K562 (cell line): Measurements from ENCODE around the gene ZNF837. TPM values are rescaled to one million over a fixed set of nuclear protein-coding genes. Genes with fewer than 3 reads are reported as not detected.

ENCODE experiments used
- ADNP ChIP-seq: fragments of 200-800 bp; sonication (Bioruptor generic); IDR thresholded peaks from 2 replicates; pipeline ENCODE4 v1.6.1; 2016; ENCODE audit warnings: missing genetic modification characterization, missing compliant biosample characterization
- ARID3A ChIP-seq: IDR thresholded peaks from 2 replicates; pipeline ENCODE4 v1.6.1; 2012; ENCODE audit warnings: low read depth, low read length, improper control_type of control experiment, borderline replicate concordance
- BRD4 ChIP-seq: fragments of 200-600 bp; sonication (generic); IDR thresholded peaks from 2 replicates; pipeline ENCODE4 v1.6.1; 2017; ENCODE audit warnings: inconsistent platforms
- HDAC8 ChIP-seq: fragments of 450-650 bp; IDR thresholded peaks from 2 replicates; pipeline ENCODE4 v1.6.1; 2016; ENCODE audit warnings: mild to moderate bottlenecking, missing genetic modification characterization, moderate library complexity, missing compliant biosample characterization
- HSF4 ChIP-seq: fragments of 250-450 bp; sonication (Bioruptor Pico); IDR thresholded peaks from 2 replicates; pipeline ENCODE4 v2.1.2; 2022; ENCODE audit warnings: mild to moderate bottlenecking, moderate library complexity, borderline replicate concordance
- KHSRP ChIP-seq: fragments of 450-650 bp; IDR thresholded peaks from 2 replicates; pipeline ENCODE4 v1.6.1; 2017
- MCM3 ChIP-seq: fragments of 450-650 bp; IDR thresholded peaks from 2 replicates; pipeline ENCODE4 v1.6.1; 2016
- NELFE ChIP-seq: IDR thresholded peaks from 2 replicates; pipeline ENCODE4 v1.6.1; 2011; ENCODE audit warnings: mild to moderate bottlenecking; ENCODE audit not compliant: insufficient read depth, insufficient read length
- REST ChIP-seq, 2 experiments: fragments of 450-650 bp; formaldehyde crosslinking in 1 of 2; IDR thresholded peaks; 2 replicates each; pipeline versions ENCODE4 v1.4.0 to v1.6.1; 2014 to 2020; ENCODE audit warnings: mild to moderate bottlenecking in 2 of 2, borderline replicate concordance in 1 of 2, low read depth in 1 of 2
- TAF7 ChIP-seq: fragments of 450-650 bp; IDR thresholded peaks from 2 replicates; pipeline ENCODE4 v1.6.1; 2016; ENCODE audit warnings: missing genetic modification characterization, missing compliant biosample characterization
- TCF7 ChIP-seq: sonication (generic); IDR thresholded peaks from 2 replicates; pipeline ENCODE4 v1.6.1; 2016; ENCODE audit warnings: antibody characterized with exemption, borderline replicate concordance
- XRCC3 ChIP-seq: fragments of 450-650 bp; IDR thresholded peaks from 2 replicates; pipeline ENCODE4 v1.6.1; 2017; ENCODE audit warnings: mild to moderate bottlenecking, moderate library complexity
- ZBTB1 ChIP-seq: sonication (generic); formaldehyde crosslinking; IDR thresholded peaks from 2 replicates; pipeline ENCODE4 v1.8.1; 2023; ENCODE audit warnings: missing genetic modification reagents, low read depth, mild to moderate bottlenecking, borderline replicate concordance
- ZNF121 ChIP-seq: sonication (generic); formaldehyde crosslinking; conservative IDR thresholded peaks from 2 replicates; pipeline ENCODE4 v1.8.0; 2022; ENCODE audit warnings: missing genetic modification reagents
- ZNF551 ChIP-seq: fragments of 250-450 bp; sonication (Bioruptor Pico); IDR thresholded peaks from 2 replicates; pipeline ENCODE4 v1.5.0; 2021; ENCODE audit warnings: mild to moderate bottlenecking, moderate library complexity
- polyA plus RNA-seq, 8 experiments: library from polyadenylated mRNA; depleted of rRNA in 4 of 8; stranded (reverse) in 5 of 8; unstranded in 3 of 8; fragments of >200 nt; fragmentation: Nextera tagmentation in 2 of 8; fragmentation: Illumina TruSeq in 1 of 8; extraction: Ambion mirVana in 2 of 8; extraction: Trizol in 1 of 8; gene quantifications; 2 replicates each; pipeline versions ENCODE4 v1.2.1 to v1.2.3, GENCODE V29; 2011 to 2014; ENCODE audit warnings: inconsistent platforms in 1 of 8, missing spikeins in 1 of 8
- total RNA-seq, 7 experiments: library from RNA; depleted of rRNA in 6 of 7; stranded (reverse); fragments of >200 nt in 6 of 7; fragmentation: Illumina TruSeq in 2 of 7; extraction: Trizol in 2 of 7; gene quantifications; 2 replicates each; pipeline versions ENCODE4 v1.2.1 to v1.2.3, GENCODE V29; 2011 to 2021; ENCODE audit warnings: low replicate concordance in 1 of 7
- TF ChIP-seq, protein P1 (sequence below): fragments of 250-450 bp; sonication (Bioruptor Pico); IDR thresholded peaks from 2 replicates; pipeline ENCODE4 v1.4.0; 2020; ENCODE audit warnings: mild to moderate bottlenecking, moderate library complexity

ZNF837 gene
- total and polyA plus RNA-seq, 9 of the 15 experiments (the other 6 are each of a cell fraction or from before 2014, with no cell fraction given) = 0.11 to 2.1 (median 0.57) TPM; not detected in 4

- no peak for TF ChIP-seq REST (IDR thresholded peaks at IDR 0.05; ENCODE audit: borderline replicate concordance)
- TF ChIP-seq REST (CRISPR knock-in tag; IDR thresholded peaks at IDR 0.05; ENCODE audit: low read depth) = peak; percentile 16; the same call in 1 of the 2 replicates
- TF ChIP-seq ARID3A = no peak
- TF ChIP-seq ADNP (tag) = no peak
- no peak for TF ChIP-seq ZNF551
- no peak for TF ChIP-seq KHSRP
- TF ChIP-seq, protein P1, sequence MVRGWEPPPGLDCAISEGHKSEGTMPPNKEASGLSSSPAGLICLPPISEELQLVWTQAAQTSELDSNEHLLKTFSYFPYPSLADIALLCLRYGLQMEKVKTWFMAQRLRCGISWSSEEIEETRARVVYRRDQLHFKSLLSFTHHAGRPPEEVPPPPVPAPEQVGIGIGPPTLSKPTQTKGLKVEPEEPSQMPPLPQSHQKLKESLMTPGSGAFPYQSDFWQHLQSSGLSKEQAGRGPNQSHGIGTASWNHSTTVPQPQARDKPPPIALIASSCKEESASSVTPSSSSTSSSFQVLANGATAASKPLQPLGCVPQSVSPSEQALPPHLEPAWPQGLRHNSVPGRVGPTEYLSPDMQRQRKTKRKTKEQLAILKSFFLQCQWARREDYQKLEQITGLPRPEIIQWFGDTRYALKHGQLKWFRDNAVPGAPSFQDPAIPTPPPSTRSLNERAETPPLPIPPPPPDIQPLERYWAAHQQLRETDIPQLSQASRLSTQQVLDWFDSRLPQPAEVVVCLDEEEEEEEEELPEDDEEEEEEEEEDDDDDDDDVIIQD (CRISPR knock-in tag) = no peak
- no peak for TF ChIP-seq HDAC8 (tag)
- TF ChIP-seq TCF7 = no peak; the same call in 1 of the 2 replicates
- TF ChIP-seq MCM3 = no peak
- peak; percentile 87 for TF ChIP-seq TAF7
- 0 out of 2 replicates have a peak, but pooled peaks have one; percentile 25 for TF ChIP-seq BRD4
- TF ChIP-seq HSF4 (CRISPR knock-in tag) = no peak
- TF ChIP-seq NELFE = no peak
- no peak for TF ChIP-seq XRCC3
- peak; percentile 4; the same call in 1 of the 2 replicates for TF ChIP-seq ZBTB1 (CRISPR knock-in tag)
- no peak for TF ChIP-seq ZNF121 (CRISPR knock-in tag)
These were observed 18.4 kb downstream of the ZNF837 start, which contains the start of gene ZNF497 (continued) for GRCh38 chr19:58362272-58362994.
